Measurements from ENCODE around the gene P4HB.

P4HB gene

DNA sequence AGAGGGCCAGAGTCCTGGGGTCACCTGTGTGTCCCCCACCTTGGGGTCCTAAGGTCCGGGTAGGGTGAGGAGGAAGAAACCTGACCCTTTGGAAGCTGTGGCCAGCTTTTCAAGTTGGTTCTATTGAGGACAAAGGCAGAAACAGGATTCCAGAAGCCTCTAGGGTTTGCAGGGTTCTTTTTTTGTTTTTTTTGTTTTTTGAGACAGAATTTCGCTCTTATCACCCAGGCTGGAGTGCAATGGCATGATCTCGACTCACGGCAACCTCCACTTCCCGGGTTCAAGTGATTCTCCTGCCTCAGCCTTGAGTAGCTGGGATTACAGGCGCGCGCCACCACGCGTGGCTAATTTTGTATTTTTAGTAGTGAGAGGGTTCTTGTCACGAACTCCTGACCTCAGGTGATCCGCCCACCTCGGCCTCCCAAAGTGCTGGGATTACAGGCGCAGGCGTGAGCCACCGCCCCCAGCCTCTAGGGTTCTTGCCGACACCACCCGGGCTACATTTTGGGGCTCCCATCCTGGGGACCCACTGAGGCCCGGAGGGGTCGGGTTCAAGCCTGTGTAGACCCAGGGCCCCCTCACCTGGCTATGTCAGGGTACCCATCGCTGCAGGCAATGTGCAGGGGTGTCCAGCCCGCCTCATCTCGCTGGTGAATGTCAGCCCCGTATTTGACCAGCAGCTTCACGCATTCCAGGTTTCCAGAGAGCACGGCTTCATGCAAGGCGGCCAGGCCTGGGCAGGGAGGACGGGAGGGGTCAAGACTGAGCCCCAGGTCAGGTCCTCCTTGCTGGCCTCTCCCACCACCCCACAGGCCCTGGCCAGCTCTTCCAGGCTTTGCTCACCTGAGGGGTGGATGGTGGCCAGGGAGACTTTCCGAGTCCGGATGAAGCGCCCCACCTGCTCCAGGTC lies 26.2 kb downstream of the P4HB start:
- TF ChIP-seq CTCF (IDR thresholded peaks at IDR 0.05; ENCODE audit: low read depth, low read length, missing control alignments), result no peak
- peak overlapping the region; percentile 72 for H3K4me3 ChIP-seq (replicated peaks; ENCODE audit: low read depth, low read length)
- DNase-seq (ENCODE audit: extremely low read depth, low read depth), result no peak

DNA sequence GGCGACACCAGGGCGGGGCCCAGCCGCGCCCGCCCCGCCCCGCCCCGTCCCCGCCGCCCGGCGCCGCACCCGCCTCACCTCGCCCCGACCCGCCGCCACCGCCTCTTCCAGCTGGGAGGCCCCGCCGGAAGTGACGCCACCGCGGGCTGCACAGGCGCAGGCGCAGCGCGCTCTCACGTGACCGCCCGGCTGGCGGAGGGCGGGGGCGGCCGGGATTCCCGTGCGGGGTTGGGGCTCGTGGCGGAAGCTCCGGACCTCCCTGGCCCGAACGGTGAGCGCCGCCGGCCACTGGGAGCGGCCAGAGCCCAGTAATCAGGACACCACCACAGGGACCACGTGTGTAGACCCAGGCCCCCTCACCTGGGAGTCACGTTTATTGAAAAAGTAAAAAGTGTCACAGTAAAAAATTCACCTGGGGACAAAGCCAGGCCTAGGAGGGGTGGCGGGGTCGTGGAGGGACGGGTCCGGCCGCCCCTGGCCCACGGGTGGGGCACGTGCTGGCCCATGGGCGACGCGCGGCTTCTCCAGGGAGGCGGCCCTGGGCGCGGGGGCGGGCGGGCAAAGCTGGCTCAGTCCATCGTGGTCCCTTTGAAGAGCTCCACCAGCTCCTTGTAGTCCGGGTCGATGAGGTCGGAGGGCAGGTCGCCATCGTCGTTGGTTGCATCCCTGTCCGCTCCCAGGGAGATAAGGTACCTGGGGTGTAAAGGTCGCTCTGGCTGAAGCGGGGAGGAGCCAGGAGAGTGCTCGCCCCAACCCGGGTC lies 27.0 kb downstream of the P4HB start, which contains the start of gene MCRIP1:
MCRIP1 (minus strand) TSS at position 132 of the 761 bp plus-strand sequence. CDS start 8,785 bp downstream, outside the sequence.
- peak within 1 kb of the TSS; percentile 72 for H3K4me3 ChIP-seq (replicated peaks; ENCODE audit: low read depth, low read length)
- peak; percentile 60 for DNase-seq (ENCODE audit: extremely low read depth, low read depth)
- no peak for TF ChIP-seq CTCF (IDR thresholded peaks at IDR 0.05; ENCODE audit: low read depth, low read length, missing control alignments)

DNA sequence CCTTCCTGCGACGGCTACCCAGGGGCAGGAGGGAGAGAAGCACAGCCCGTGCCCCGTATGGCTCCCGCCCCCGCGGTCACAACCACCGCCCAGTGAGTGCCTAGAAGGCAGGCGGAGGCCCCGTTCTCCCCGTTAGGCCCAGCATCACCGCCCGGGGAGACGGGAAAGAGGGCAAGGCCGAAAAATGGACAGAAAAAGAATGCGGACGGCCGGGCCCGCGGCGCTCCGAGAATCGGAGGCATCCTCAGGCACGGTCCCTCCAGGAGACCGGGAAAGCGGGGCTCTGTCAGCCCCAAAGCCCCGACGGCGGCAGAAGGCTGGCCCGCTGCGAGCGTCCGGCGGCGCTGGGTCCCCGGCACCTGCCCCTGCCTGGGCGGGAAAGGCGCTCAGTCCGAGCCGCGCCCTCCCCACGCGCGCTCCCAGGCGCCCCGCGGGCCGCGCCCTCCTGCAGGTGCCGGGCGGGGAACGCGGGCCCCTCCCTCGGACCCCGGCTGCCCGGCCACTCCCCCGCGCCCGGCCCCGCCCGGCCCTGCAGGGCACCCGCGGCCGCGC lies 27.7 kb downstream of the P4HB start:
- peak overlapping the region; percentile 68 for H3K4me3 ChIP-seq (replicated peaks; ENCODE audit: low read depth, low read length)
- no peak for DNase-seq (ENCODE audit: extremely low read depth, low read depth)
- no peak for TF ChIP-seq CTCF (IDR thresholded peaks at IDR 0.05; ENCODE audit: low read depth, low read length, missing control alignments)

- H3K4me3 ChIP-seq (replicated peaks; ENCODE audit: low read depth, low read length), result peak overlapping the region; percentile 68
- no peak for DNase-seq (ENCODE audit: extremely low read depth, low read depth)
- no peak for TF ChIP-seq CTCF (IDR thresholded peaks at IDR 0.05; ENCODE audit: low read depth, low read length, missing control alignments)
Measured at GRCh38 chr17:81831957-81832607, 28.3 kb downstream of the P4HB start.

- peak overlapping the region; percentile 68 for H3K4me3 ChIP-seq (replicated peaks; ENCODE audit: low read depth, low read length)
- DNase-seq (ENCODE audit: extremely low read depth, low read depth), result no peak
- TF ChIP-seq CTCF (IDR thresholded peaks at IDR 0.05; ENCODE audit: low read depth, low read length, missing control alignments), result no peak
Measured at GRCh38 chr17:81831563-81831956, 28.8 kb downstream of the P4HB start.

GRCh38 chr17:81829858-81830257 lies 30.5 kb downstream of the P4HB start:
- H3K4me3 ChIP-seq (replicated peaks; ENCODE audit: low read depth, low read length), result no peak overlapping the region
- no peak for DNase-seq (ENCODE audit: extremely low read depth, low read depth)
- TF ChIP-seq CTCF (IDR thresholded peaks at IDR 0.05; ENCODE audit: low read depth, low read length, missing control alignments), result no peak
